ENCODE data around the gene XRCC4. TPM values are rescaled to one million over a fixed set of nuclear protein-coding genes. Genes with fewer than 3 reads are reported as not detected.

The XRCC4 gene
- total and polyA plus RNA-seq, 2 of the 8 experiments (the other 6 are each of a cell fraction or from before 2014, with no cell fraction given), result 3.0 to 8.3 TPM

- TF ChIP-seq KDM4A (IDR thresholded peaks at IDR 0.05; ENCODE audit: low read depth, low read length, severe bottlenecking) (no peak), ASH2L (IDR thresholded peaks at IDR 0.05; ENCODE audit: low read length) (no peak), NANOG (IDR thresholded peaks at IDR 0.05; ENCODE audit: insufficient read depth, low read depth, low read length, poor library complexity, severe bottlenecking) (no peak), RFX5 (IDR thresholded peaks at IDR 0.05; ENCODE audit: borderline replicate concordance, low read depth, low read length) (no peak), CREB1 (IDR thresholded peaks at IDR 0.05) (no peak), E2F6 (IDR thresholded peaks at IDR 0.05) (no peak)
Observed at GRCh38 chr5:83109380-83109779, 32.0 kb downstream of the XRCC4 start (continued).
